Esophagus muscularis mucosa (tissue), 4 donors: ENCODE measurements around the gene FBXL4. TPM values are rescaled to one million over a fixed set of nuclear protein-coding genes. Genes with fewer than 3 reads are reported as not detected.

Experiments used
- DNase-seq: peaks from one replicate; pipeline ENCODE4 v3.0.0-alpha.2; 2017; ENCODE audit errors: extremely low spot score
- H3K27ac ChIP-seq, 4 donors: fragments of 200-600 bp; sonication (generic); replicated peaks in 1 of 4; 1 replicate in 3 of 4; 2 replicates in 1 of 4; pipeline ENCODE4 v1.5.1; 2016 to 2019; ENCODE audit warnings: mild to moderate bottlenecking in 1 of 4
- H3K27me3 ChIP-seq, 4 donors: fragments of 200-600 bp; sonication (generic); one replicate each; pipeline versions ENCODE4 v1.5.1 to v1.6.0; 2016 to 2019
- H3K36me3 ChIP-seq, 4 donors: fragments of 200-600 bp; sonication (generic); one replicate each; pipeline ENCODE4 v1.5.1; 2016 to 2019
- H3K4me1 ChIP-seq, 4 donors: fragments of 200-600 bp; sonication (generic); one replicate each; pipeline ENCODE4 v1.5.1; 2016 to 2019
- H3K4me3 ChIP-seq, 4 donors: fragments of 200-600 bp; sonication (generic); 1 replicate in 2 of 4; 2 replicates in 2 of 4; pipeline ENCODE4 v1.5.1; 2016 to 2019; ENCODE audit warnings: mild to moderate bottlenecking in 4 of 4, moderate library complexity in 1 of 4
- H3K9me3 ChIP-seq, 4 donors: fragments of 200-600 bp; sonication (generic); 1 replicate in 3 of 4; 2 replicates in 1 of 4; pipeline ENCODE4 v1.5.1; 2016 to 2019
- EP300 ChIP-seq: sonication (generic); formaldehyde crosslinking; IDR thresholded peaks from one replicate; pipeline ENCODE4 v1.6.1; 2017; ENCODE audit warnings: antibody characterized with exemption
- POLR2A ChIP-seq: fragments of 450-650 bp; IDR thresholded peaks from one replicate; pipeline ENCODE4 v1.6.1; 2017; ENCODE audit warnings: antibody characterized with exemption, moderate library complexity, mild to moderate bottlenecking, low read depth
- POLR2AphosphoS5 ChIP-seq, 2 donors: sonication (generic); formaldehyde crosslinking; IDR thresholded peaks; one replicate each; pipeline ENCODE4 v1.6.1; 2017; ENCODE audit warnings: antibody characterized with exemption in 2 of 2
- WGBS: methylation state at CpG from one replicate; pipeline ENCODE4 v1.1.5; 2018; 5-methylcytosine and 5-hydroxymethylcytosine counted together
- intact Hi-C: fragments of 100-400 bp; cut with DNase I; formaldehyde crosslinking; loops from one replicate; pipeline ENCODE4 v1.15.1; 2023
- total RNA-seq, 4 donors: library from RNA; depleted of rRNA; stranded (reverse); fragments of >200 nt; gene quantifications; one replicate each; pipeline versions ENCODE4 v1.1.0 to v1.2.1, GENCODE V29; 2016
- TF ChIP-seq, protein P1 (sequence below), 3 experiments: fragments of 200-600 bp in 2 of 3; fragments of 450-650 bp in 1 of 3; sonication (generic) in 2 of 3; IDR thresholded peaks; one replicate each; pipeline ENCODE4 v1.5.1; 2017 to 2019; ENCODE audit warnings: antibody characterized with exemption in 3 of 3, mild to moderate bottlenecking in 2 of 3, moderate library complexity in 1 of 3

The FBXL4 gene
- total RNA-seq, 4 donors from 2014 or later, result 11.8 to 17.8 (median 15.6) TPM

- Histone ChIP-seq H3K36me3 (no peaks in the 10 kb centered on the region), H3K27ac (no peak overlapping the region), H3K4me3 (no peak overlapping the region), H3K4me1 (peaks cover 0 to 3% (median 0%) of the 10 kb centered on the region in 4 donors), H3K9me3 (no peaks in the 10 kb centered on the region), H3K27me3 (no peaks in the 10 kb centered on the region)
- 83% methylated on average over 2 of the region's 2 CpGs for WGBS
- no peak for DNase-seq
- TF ChIP-seq EP300 (no peak), POLR2AphosphoS5 (IDR thresholded peaks at IDR 0.05) (no peak), POLR2A (no peak)
- TF ChIP-seq, protein P1, sequence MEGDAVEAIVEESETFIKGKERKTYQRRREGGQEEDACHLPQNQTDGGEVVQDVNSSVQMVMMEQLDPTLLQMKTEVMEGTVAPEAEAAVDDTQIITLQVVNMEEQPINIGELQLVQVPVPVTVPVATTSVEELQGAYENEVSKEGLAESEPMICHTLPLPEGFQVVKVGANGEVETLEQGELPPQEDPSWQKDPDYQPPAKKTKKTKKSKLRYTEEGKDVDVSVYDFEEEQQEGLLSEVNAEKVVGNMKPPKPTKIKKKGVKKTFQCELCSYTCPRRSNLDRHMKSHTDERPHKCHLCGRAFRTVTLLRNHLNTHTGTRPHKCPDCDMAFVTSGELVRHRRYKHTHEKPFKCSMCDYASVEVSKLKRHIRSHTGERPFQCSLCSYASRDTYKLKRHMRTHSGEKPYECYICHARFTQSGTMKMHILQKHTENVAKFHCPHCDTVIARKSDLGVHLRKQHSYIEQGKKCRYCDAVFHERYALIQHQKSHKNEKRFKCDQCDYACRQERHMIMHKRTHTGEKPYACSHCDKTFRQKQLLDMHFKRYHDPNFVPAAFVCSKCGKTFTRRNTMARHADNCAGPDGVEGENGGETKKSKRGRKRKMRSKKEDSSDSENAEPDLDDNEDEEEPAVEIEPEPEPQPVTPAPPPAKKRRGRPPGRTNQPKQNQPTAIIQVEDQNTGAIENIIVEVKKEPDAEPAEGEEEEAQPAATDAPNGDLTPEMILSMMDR (IDR thresholded peaks at IDR 0.05), result no peak
- intact Hi-C loops, result no loop called here
Observed at GRCh38 chr6:98975421-98975820, 27.7 kb upstream of the FBXL4 start.

DNA sequence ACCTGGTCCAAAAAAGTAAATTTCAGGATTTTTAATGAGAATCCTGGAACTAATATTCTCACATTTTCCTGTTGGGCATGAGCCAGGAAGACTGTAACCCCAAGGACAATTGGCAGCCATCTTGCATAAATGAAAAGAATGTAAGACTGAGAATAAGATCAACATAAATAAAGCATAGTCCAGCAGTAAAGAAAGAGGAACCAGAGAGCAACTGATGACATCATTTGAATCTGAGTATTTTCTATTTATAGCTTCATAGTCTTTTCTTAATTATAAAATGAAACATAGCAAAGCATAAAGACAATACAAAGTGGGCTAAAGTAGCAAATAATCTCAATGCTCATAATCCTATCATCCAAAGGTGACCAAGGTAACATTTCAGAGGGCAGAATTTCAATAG lies 26.6 kb upstream of the FBXL4 start:
- no peak overlapping the region for H3K27ac ChIP-seq
- H3K4me1 ChIP-seq, result peaks cover 0 to 3% (median 0%) of the 10 kb centered on the region in 4 donors
- DNase-seq, result no peak
- H3K36me3 ChIP-seq, result no peaks in the 10 kb centered on the region
- no peaks in the 10 kb centered on the region for H3K9me3 ChIP-seq
- no peak overlapping the region for H3K4me3 ChIP-seq
- no peak for TF ChIP-seq EP300
- TF ChIP-seq POLR2A, result no peak
- TF ChIP-seq POLR2AphosphoS5 (IDR thresholded peaks at IDR 0.05), result no peak
- TF ChIP-seq, protein P1 (IDR thresholded peaks at IDR 0.05), result no peak
- H3K27me3 ChIP-seq, result no peaks in the 10 kb centered on the region
- intact Hi-C loops, result no loop called here

GRCh38 chr6:98973571-98973970 lies 25.8 kb upstream of the FBXL4 start:
- H3K4me3 ChIP-seq, result no peak overlapping the region
- H3K9me3 ChIP-seq, result peaks cover 0 to under 1% (median 0%) of the 10 kb centered on the region in 4 donors
- no peaks in the 10 kb centered on the region for H3K4me1 ChIP-seq
- no peak overlapping the region for H3K27ac ChIP-seq
- WGBS, result 91% methylated on average over 1 of the region's 1 CpG
- DNase-seq, result no peak
- intact Hi-C loops, result no loop called here
- no peaks in the 10 kb centered on the region for H3K27me3 ChIP-seq
- TF ChIP-seq POLR2AphosphoS5 (IDR thresholded peaks at IDR 0.05), result no peak
- TF ChIP-seq POLR2A, result no peak
- TF ChIP-seq, protein P1 (IDR thresholded peaks at IDR 0.05), result no peak
- TF ChIP-seq EP300, result no peak
- H3K36me3 ChIP-seq, result no peaks in the 10 kb centered on the region

- Histone ChIP-seq H3K9me3 (peaks cover 0 to 3% (median 0%) of the 10 kb centered on the region in 4 donors), H3K27ac (no peak overlapping the region), H3K27me3 (no peaks in the 10 kb centered on the region), H3K4me3 (no peak overlapping the region), H3K4me1 (no peaks in the 10 kb centered on the region), H3K36me3 (no peaks in the 10 kb centered on the region)
- no peak for DNase-seq
- intact Hi-C loops, result no loop called here
- TF ChIP-seq POLR2AphosphoS5 (IDR thresholded peaks at IDR 0.05), result no peak
- TF ChIP-seq EP300, result no peak
- TF ChIP-seq POLR2A, result no peak
- TF ChIP-seq, protein P1 (IDR thresholded peaks at IDR 0.05), result no peak
Observed at GRCh38 chr6:98971303-98971702, 23.6 kb upstream of the FBXL4 start.

GRCh38 chr6:98970469-98970868 lies 22.7 kb upstream of the FBXL4 start:
- H3K27ac ChIP-seq, result no peak overlapping the region
- TF ChIP-seq EP300 (no peak), POLR2A (no peak), POLR2AphosphoS5 (IDR thresholded peaks at IDR 0.05) (no peak)
- TF ChIP-seq, protein P1 (IDR thresholded peaks at IDR 0.05), result no peak
- peaks cover 0 to 3% (median 0%) of the 10 kb centered on the region in 4 donors for H3K9me3 ChIP-seq
- intact Hi-C loops, result no loop called here
- 47% methylated on average over 1 of the region's 1 CpG for WGBS
- no peaks in the 10 kb centered on the region for H3K4me1 ChIP-seq
- no peak overlapping the region for H3K4me3 ChIP-seq
- H3K36me3 ChIP-seq, result no peaks in the 10 kb centered on the region
- H3K27me3 ChIP-seq, result no peaks in the 10 kb centered on the region
- no peak for DNase-seq
